Measurements from ENCODE around the gene GRIN2A.

GRIN2A gene

GRCh38 chr16:10085078-10085798 is 97.0 kb downstream of the GRIN2A start:
- DNase-seq (ENCODE audit: low read depth in 2 of 2), result no peak

- DNase-seq (ENCODE audit: low read depth in 2 of 2), result no peak
Observed at GRCh38 chr16:10083301-10083700, 98.9 kb downstream of the GRIN2A start.

GRCh38 chr16:10081201-10081940 is 100.9 kb downstream of the GRIN2A start:
- no peak for DNase-seq (ENCODE audit: low read depth in 2 of 2)

- DNase-seq (ENCODE audit: low read depth in 2 of 2), result no peak
Observed at GRCh38 chr16:10080051-10080772, 102.0 kb downstream of the GRIN2A start.

GRCh38 chr16:10078541-10078949 is 103.7 kb downstream of the GRIN2A start:
- no peak for DNase-seq (ENCODE audit: low read depth in 2 of 2)

GRCh38 chr16:10077861-10078260 is 104.4 kb downstream of the GRIN2A start:
- no peak for DNase-seq (ENCODE audit: low read depth in 2 of 2)

- no peak for DNase-seq (ENCODE audit: low read depth in 2 of 2)
Observed at GRCh38 chr16:10076037-10076436, 106.2 kb downstream of the GRIN2A start.

GRCh38 chr16:10070591-10070990 is 111.6 kb downstream of the GRIN2A start:
- DNase-seq (ENCODE audit: low read depth in 2 of 2), result no peak

GRCh38 chr16:10069374-10069773 is 112.9 kb downstream of the GRIN2A start:
- DNase-seq (ENCODE audit: low read depth in 2 of 2), result no peak

GRCh38 chr16:10067835-10068234 is 114.4 kb downstream of the GRIN2A start:
- DNase-seq (ENCODE audit: low read depth in 2 of 2), result no peak

- no peak for DNase-seq (ENCODE audit: low read depth in 2 of 2)
Observed at GRCh38 chr16:10067406-10067805, 114.8 kb downstream of the GRIN2A start.

- DNase-seq (ENCODE audit: low read depth in 2 of 2), result no peak
Observed at GRCh38 chr16:10065019-10065418, 117.2 kb downstream of the GRIN2A start.

- no peak for DNase-seq (ENCODE audit: low read depth in 2 of 2)
Observed at GRCh38 chr16:10048850-10049249, 133.4 kb downstream of the GRIN2A start.

- no peak for DNase-seq (ENCODE audit: low read depth in 2 of 2)
Observed at GRCh38 chr16:10045947-10046346, 136.3 kb downstream of the GRIN2A start.

- no peak for DNase-seq (ENCODE audit: low read depth in 2 of 2)
Observed at GRCh38 chr16:10045291-10045775, 136.9 kb downstream of the GRIN2A start.

GRCh38 chr16:10040136-10041080 is 141.8 kb downstream of the GRIN2A start:
- DNase-seq (ENCODE audit: low read depth in 2 of 2), result no peak

- DNase-seq (ENCODE audit: low read depth in 2 of 2), result no peak
Observed at GRCh38 chr16:10039220-10040096, 142.8 kb downstream of the GRIN2A start.

GRCh38 chr16:10037751-10038150 is 144.5 kb downstream of the GRIN2A start:
- DNase-seq (ENCODE audit: low read depth in 2 of 2), result no peak

- DNase-seq (ENCODE audit: low read depth in 2 of 2), result no peak
Observed at GRCh38 chr16:10036956-10037355, 145.3 kb downstream of the GRIN2A start.

GRCh38 chr16:10033556-10033955 is 148.7 kb downstream of the GRIN2A start:
- no peak for DNase-seq (ENCODE audit: low read depth in 2 of 2)

All from stimulated activated CD8-positive, alpha-beta memory T cell treated with anti-CD3 and anti-CD28 coated beads, Interleukin-15, amount 100 ng/mL, for 4 hours (primary cell).